SK-N-SH treated with all-trans-retinoic acid at 6 μM for 48 hours (cell line): ENCODE results near the gene CA11.

Experiments used
- ATAC-seq: fragments of 200-7000 bp; cut with Tn5 transposase; 3 replicates; pipeline ENCODE4 v1.9.1; 2020; ENCODE audit warnings: mild to moderate bottlenecking, moderate library complexity
- ARNTL ChIP-seq: fragments of 450-650 bp; formaldehyde crosslinking; IDR thresholded peaks from 2 replicates; pipeline ENCODE4 v1.5.0; 2020; ENCODE audit warnings: low read depth, mild to moderate bottlenecking, moderate library complexity, borderline replicate concordance
- BACH2 ChIP-seq: fragments of 250-450 bp; sonication (Bioruptor Pico); IDR thresholded peaks from 2 replicates; pipeline ENCODE4 v1.9.0; 2021; ENCODE audit warnings: mild to moderate bottlenecking, borderline replicate concordance
- CSDC2 ChIP-seq: fragments of 250-450 bp; sonication (Bioruptor Pico); IDR thresholded peaks from 2 replicates; pipeline ENCODE4 v1.5.0; 2020; ENCODE audit warnings: mild to moderate bottlenecking, moderate library complexity
- ESRRG ChIP-seq: fragments of 250-450 bp; sonication (Bioruptor Pico); IDR thresholded peaks from 2 replicates; pipeline ENCODE4 v1.6.1; 2021; ENCODE audit warnings: mild to moderate bottlenecking
- GLIS3 ChIP-seq: fragments of 250-450 bp; sonication (Bioruptor Pico); IDR thresholded peaks from 2 replicates; pipeline ENCODE4 v1.5.0; 2020; ENCODE audit warnings: mild to moderate bottlenecking, moderate library complexity
- ISL1 ChIP-seq: fragments of 250-450 bp; sonication (Bioruptor Pico); IDR thresholded peaks from 2 replicates; pipeline ENCODE4 v2.1.2; 2022; ENCODE audit warnings: mild to moderate bottlenecking, moderate library complexity
- OSR1 ChIP-seq: fragments of 250-450 bp; sonication (Bioruptor Pico); IDR thresholded peaks from 2 replicates; pipeline ENCODE4 v1.8.0; 2022; ENCODE audit warnings: moderate library complexity, mild to moderate bottlenecking, inconsistent platforms
- PPARA ChIP-seq: fragments of 250-450 bp; sonication (Bioruptor Pico); IDR thresholded peaks from 2 replicates; pipeline ENCODE4 v1.5.0; 2020; ENCODE audit warnings: mild to moderate bottlenecking, borderline replicate concordance
- RARB ChIP-seq: fragments of 250-450 bp; sonication (Bioruptor Pico); IDR thresholded peaks from 2 replicates; pipeline ENCODE4 v1.8.0; 2021; ENCODE audit warnings: mild to moderate bottlenecking, moderate library complexity
- SNAI2 ChIP-seq: fragments of 250-450 bp; sonication (Bioruptor Pico); IDR thresholded peaks from 2 replicates; pipeline ENCODE4 v1.5.0; 2020; ENCODE audit warnings: mild to moderate bottlenecking, moderate library complexity
- TCF4 ChIP-seq: fragments of 250-450 bp; sonication (Bioruptor Pico); IDR thresholded peaks from 2 replicates; pipeline ENCODE4 v1.8.0; 2021; ENCODE audit warnings: mild to moderate bottlenecking, moderate library complexity, borderline replicate concordance
- TOX ChIP-seq: fragments of 250-450 bp; sonication (Bioruptor Pico); IDR thresholded peaks from 2 replicates; pipeline ENCODE4 v1.8.0; 2021; ENCODE audit warnings: mild to moderate bottlenecking, moderate library complexity, borderline replicate concordance
- ZC3H10 ChIP-seq: fragments of 250-450 bp; sonication (Bioruptor Pico); IDR thresholded peaks from 2 replicates; pipeline ENCODE4 v1.5.1; 2021; ENCODE audit warnings: mild to moderate bottlenecking, moderate library complexity
- ZFP30 ChIP-seq: fragments of 450-650 bp; formaldehyde crosslinking; IDR thresholded peaks from 2 replicates; pipeline ENCODE4 v1.5.0; 2022; ENCODE audit warnings: mild to moderate bottlenecking, moderate library complexity
- ZNF565 ChIP-seq: fragments of 450-650 bp; formaldehyde crosslinking; conservative IDR thresholded peaks from 2 replicates; pipeline ENCODE4 v1.5.0; 2020; ENCODE audit warnings: low read depth, mild to moderate bottlenecking, moderate library complexity
- ZNF70 ChIP-seq: fragments of 450-650 bp; formaldehyde crosslinking; IDR thresholded peaks from 2 replicates; pipeline ENCODE4 v1.5.0; 2020; ENCODE audit warnings: mild to moderate bottlenecking, moderate library complexity
- ZNF8 ChIP-seq: fragments of 450-650 bp; formaldehyde crosslinking; IDR thresholded peaks from 2 replicates; pipeline ENCODE4 v1.5.0; 2020; ENCODE audit warnings: mild to moderate bottlenecking, moderate library complexity
- TF ChIP-seq, protein P1 (sequence below): fragments of 250-450 bp; sonication (Bioruptor Pico); IDR thresholded peaks from 2 replicates; pipeline ENCODE4 v1.5.0; 2020; ENCODE audit warnings: mild to moderate bottlenecking, moderate library complexity
- TF ChIP-seq, protein P2 (sequence below): fragments of 250-450 bp; sonication (Bioruptor Pico); IDR thresholded peaks from 2 replicates; pipeline ENCODE4 v1.8.0; 2021; ENCODE audit warnings: low read depth, mild to moderate bottlenecking, moderate library complexity, borderline replicate concordance
- TF ChIP-seq, protein P3 (sequence below): fragments of 250-450 bp; sonication (Bioruptor Pico); IDR thresholded peaks from 2 replicates; pipeline ENCODE4 v1.5.1; 2020; ENCODE audit warnings: low read depth, mild to moderate bottlenecking, moderate library complexity
- TF ChIP-seq, protein P4 (sequence below): fragments of 250-450 bp; sonication (Bioruptor Pico); IDR thresholded peaks from 2 replicates; pipeline ENCODE4 v1.5.1; 2021; ENCODE audit warnings: mild to moderate bottlenecking, moderate library complexity

CA11 gene

DNA sequence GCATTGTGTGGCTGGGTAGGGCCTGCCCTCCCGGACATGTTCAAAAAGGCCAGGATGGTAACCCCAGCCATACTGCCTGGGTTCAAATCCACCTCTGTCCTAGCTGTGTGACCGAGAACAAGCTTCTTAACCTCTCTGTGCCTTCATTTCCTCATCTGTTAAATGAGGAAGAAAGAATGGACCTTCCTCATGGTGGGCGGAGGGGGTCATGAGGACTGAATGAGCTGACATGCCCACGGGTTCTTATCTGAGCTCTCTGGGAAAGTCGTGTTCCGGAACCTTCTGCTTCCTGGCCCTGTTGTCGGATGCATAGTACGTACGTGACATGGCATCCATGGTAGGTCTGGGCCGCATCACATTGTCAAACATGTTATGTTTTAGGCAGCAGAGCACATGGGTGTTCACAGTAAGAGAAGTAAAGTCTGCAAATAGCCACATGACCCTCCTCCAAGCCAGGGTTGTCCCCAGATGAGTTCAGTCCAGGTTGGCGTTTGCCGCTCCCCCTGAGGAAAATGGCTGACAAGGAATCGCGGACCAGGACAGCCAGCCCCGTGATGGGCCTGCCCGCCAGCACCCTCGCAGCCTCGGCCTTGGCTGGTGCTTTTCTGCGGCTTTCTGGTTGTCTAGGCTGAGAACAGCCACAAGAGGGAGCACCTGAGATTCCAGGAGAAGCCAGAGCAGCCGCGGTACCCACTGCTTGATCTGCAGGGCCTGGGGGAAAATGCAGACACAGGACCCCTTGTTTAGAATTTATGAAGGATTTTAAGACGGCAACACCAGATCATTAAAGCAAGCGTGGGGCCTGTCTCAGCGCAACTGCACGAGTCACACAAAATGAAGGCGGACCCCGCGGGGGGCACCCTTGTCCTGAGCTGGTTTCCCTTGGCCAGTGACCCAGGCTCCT, 29.2 kb upstream of the CA11 start:
- peak; percentile 97 for ATAC-seq
- TF ChIP-seq BACH2 (CRISPR knock-in tag) (no peak), ESRRG (CRISPR knock-in tag) (no peak), OSR1 (CRISPR knock-in tag) (no peak), RARB (CRISPR knock-in tag) (no peak), ISL1 (CRISPR knock-in tag) (no peak), PPARA (CRISPR knock-in tag) (no peak)
- TF ChIP-seq, protein P1, sequence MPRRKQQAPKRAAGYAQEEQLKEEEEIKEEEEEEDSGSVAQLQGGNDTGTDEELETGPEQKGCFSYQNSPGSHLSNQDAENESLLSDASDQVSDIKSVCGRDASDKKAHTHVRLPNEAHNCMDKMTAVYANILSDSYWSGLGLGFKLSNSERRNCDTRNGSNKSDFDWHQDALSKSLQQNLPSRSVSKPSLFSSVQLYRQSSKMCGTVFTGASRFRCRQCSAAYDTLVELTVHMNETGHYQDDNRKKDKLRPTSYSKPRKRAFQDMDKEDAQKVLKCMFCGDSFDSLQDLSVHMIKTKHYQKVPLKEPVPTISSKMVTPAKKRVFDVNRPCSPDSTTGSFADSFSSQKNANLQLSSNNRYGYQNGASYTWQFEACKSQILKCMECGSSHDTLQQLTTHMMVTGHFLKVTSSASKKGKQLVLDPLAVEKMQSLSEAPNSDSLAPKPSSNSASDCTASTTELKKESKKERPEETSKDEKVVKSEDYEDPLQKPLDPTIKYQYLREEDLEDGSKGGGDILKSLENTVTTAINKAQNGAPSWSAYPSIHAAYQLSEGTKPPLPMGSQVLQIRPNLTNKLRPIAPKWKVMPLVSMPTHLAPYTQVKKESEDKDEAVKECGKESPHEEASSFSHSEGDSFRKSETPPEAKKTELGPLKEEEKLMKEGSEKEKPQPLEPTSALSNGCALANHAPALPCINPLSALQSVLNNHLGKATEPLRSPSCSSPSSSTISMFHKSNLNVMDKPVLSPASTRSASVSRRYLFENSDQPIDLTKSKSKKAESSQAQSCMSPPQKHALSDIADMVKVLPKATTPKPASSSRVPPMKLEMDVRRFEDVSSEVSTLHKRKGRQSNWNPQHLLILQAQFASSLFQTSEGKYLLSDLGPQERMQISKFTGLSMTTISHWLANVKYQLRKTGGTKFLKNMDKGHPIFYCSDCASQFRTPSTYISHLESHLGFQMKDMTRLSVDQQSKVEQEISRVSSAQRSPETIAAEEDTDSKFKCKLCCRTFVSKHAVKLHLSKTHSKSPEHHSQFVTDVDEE (CRISPR knock-in tag): no peak

DNA sequence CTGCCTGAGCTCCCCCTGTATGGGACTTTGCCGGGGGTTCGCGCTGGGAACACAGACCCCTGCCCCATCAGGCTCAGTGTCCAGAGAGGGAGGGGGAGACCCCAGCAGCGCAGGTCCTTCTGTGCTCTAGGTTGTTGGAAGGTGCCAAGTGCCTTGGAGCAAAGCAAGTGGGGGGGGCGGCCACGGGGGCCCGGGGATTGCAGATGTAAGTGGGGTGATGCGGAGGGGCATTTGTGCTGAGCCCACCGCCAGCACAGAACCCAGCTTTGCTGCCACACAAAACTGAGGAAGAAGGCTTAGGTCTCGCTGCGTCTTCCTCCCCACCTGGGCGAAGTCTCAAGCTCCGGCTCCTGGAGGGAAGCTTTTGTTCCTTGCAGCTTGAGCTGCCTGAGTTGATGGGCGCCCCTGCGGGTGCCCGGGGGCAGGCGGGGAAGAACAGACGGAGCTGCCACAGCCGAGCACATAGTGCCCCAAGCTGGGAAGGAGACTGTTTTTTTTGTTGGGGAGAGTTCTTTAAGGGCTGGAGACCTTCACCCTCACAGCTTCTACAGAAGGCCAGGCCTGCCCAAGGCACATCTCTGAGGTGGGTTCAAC, 28.3 kb upstream of the CA11 start:
- TF ChIP-seq, protein P2, sequence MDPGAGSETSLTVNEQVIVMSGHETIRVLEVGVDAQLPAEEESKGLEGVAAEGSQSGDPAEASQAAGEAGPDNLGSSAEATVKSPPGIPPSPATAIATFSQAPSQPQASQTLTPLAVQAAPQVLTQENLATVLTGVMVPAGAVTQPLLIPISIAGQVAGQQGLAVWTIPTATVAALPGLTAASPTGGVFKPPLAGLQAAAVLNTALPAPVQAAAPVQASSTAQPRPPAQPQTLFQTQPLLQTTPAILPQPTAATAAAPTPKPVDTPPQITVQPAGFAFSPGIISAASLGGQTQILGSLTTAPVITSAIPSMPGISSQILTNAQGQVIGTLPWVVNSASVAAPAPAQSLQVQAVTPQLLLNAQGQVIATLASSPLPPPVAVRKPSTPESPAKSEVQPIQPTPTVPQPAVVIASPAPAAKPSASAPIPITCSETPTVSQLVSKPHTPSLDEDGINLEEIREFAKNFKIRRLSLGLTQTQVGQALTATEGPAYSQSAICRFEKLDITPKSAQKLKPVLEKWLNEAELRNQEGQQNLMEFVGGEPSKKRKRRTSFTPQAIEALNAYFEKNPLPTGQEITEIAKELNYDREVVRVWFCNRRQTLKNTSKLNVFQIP (CRISPR knock-in tag): no peak
- TF ChIP-seq, protein P1 (CRISPR knock-in tag): no peak
- TF ChIP-seq ISL1 (CRISPR knock-in tag) (no peak), TCF4 (no peak), BACH2 (CRISPR knock-in tag) (no peak), OSR1 (CRISPR knock-in tag) (no peak), CSDC2 (CRISPR knock-in tag) (no peak), ARNTL (CRISPR knock-in tag) (no peak), ZC3H10 (CRISPR knock-in tag) (no peak), ESRRG (CRISPR knock-in tag) (no peak), ZNF70 (CRISPR knock-in tag) (no peak)
- no peak for ATAC-seq

DNA sequence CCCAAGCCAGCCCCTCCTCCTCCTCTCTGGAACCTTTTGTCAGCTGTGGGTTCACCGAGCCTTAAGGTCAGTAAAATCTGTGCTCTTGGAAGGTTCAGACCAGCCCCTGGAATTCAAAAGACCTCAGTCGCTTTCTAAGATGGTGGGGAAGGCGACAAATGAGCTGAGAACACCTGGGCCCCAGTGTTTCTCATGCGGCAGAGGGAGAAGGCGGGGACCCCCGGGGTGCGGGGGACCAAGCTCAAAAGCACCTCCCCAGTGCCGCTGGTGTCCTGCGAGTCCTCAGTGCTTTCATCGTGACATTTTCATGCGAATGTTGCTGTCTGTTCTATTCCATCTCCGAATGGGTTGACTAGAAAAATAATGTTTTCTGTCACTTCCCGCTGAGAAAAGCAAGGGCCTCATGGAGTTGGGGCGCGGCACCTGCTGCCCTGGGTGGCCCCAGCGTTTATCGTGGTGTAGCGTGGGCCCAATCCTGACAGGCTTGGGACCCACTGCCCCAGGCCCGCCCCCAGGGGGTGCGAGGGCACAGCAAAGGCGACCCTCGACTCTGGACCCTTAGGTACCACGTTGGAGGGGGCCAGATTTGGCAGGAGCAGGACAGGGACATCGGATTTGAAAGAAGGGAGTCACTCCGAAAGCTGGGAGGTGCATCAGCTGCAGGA, 27.6 kb upstream of the CA11 start:
- ATAC-seq: no peak
- no peak for TF ChIP-seq ZFP30
- no peak for TF ChIP-seq ARNTL (CRISPR knock-in tag)
- no peak for TF ChIP-seq GLIS3 (CRISPR knock-in tag)
- TF ChIP-seq TCF4: no peak
- TF ChIP-seq, protein P3, sequence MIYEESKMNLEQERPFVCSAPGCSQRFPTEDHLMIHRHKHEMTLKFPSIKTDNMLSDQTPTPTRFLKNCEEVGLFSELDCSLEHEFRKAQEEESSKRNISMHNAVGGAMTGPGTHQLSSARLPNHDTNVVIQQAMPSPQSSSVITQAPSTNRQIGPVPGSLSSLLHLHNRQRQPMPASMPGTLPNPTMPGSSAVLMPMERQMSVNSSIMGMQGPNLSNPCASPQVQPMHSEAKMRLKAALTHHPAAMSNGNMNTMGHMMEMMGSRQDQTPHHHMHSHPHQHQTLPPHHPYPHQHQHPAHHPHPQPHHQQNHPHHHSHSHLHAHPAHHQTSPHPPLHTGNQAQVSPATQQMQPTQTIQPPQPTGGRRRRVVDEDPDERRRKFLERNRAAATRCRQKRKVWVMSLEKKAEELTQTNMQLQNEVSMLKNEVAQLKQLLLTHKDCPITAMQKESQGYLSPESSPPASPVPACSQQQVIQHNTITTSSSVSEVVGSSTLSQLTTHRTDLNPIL (CRISPR knock-in tag): no peak
- TF ChIP-seq SNAI2 (CRISPR knock-in tag): no peak
- no peak for TF ChIP-seq BACH2 (CRISPR knock-in tag)
- TF ChIP-seq RARB (CRISPR knock-in tag): no peak
- TF ChIP-seq OSR1 (CRISPR knock-in tag): no peak
- TF ChIP-seq, protein P4, sequence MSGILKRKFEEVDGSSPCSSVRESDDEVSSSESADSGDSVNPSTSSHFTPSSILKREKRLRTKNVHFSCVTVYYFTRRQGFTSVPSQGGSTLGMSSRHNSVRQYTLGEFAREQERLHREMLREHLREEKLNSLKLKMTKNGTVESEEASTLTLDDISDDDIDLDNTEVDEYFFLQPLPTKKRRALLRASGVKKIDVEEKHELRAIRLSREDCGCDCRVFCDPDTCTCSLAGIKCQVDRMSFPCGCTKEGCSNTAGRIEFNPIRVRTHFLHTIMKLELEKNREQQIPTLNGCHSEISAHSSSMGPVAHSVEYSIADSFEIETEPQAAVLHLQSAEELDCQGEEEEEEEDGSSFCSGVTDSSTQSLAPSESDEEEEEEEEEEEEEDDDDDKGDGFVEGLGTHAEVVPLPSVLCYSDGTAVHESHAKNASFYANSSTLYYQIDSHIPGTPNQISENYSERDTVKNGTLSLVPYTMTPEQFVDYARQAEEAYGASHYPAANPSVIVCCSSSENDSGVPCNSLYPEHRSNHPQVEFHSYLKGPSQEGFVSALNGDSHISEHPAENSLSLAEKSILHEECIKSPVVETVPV: no peak
- TF ChIP-seq, protein P2 (CRISPR knock-in tag): no peak
- no peak for TF ChIP-seq TOX (CRISPR knock-in tag)
- TF ChIP-seq CSDC2 (CRISPR knock-in tag): no peak
- TF ChIP-seq ZNF565 (CRISPR knock-in tag): no peak
- no peak for TF ChIP-seq ZNF8 (CRISPR knock-in tag)
